ENCODE results near the gene NF2.
A peak's percentile ranks its signal among the peaks of the same experiment; 100 is the strongest.

The NF2 gene

GRCh38 chr22:29726106-29726505 is 122.7 kb downstream of the NF2 start:
- DNase-seq = no peak

GRCh38 chr22:29726512-29727130 is 123.2 kb downstream of the NF2 start:
- no peak for DNase-seq

- no peak for DNase-seq
These were observed 123.7 kb downstream of the NF2 start for GRCh38 chr22:29727131-29727523.

- DNase-seq = no peak
These were observed 125.7 kb downstream of the NF2 start for GRCh38 chr22:29729161-29729560.

- no peak for DNase-seq
These were observed 127.8 kb downstream of the NF2 start for GRCh38 chr22:29731058-29731850.

- no peak for DNase-seq
These were observed 129.4 kb downstream of the NF2 start for GRCh38 chr22:29732883-29733282.

GRCh38 chr22:29733362-29734201 is 130.1 kb downstream of the NF2 start:
- no peak for DNase-seq

GRCh38 chr22:29734406-29734805 is 131.0 kb downstream of the NF2 start:
- DNase-seq = no peak

GRCh38 chr22:29734838-29735237 is 131.4 kb downstream of the NF2 start:
- DNase-seq = no peak

- no peak for DNase-seq
These were observed 132.0 kb downstream of the NF2 start for GRCh38 chr22:29735416-29735815.

- DNase-seq = no peak
These were observed 134.1 kb downstream of the NF2 start for GRCh38 chr22:29737251-29738117.

GRCh38 chr22:29738118-29738815 is 134.8 kb downstream of the NF2 start:
- DNase-seq = peak in 1 of 2 experiments; percentile 50

GRCh38 chr22:29739346-29739875 is 136.0 kb downstream of the NF2 start:
- DNase-seq = no peak

GRCh38 chr22:29740216-29740615 is 136.8 kb downstream of the NF2 start:
- no peak for DNase-seq

- no peak for DNase-seq
These were observed 138.5 kb downstream of the NF2 start for GRCh38 chr22:29741926-29742325.

- no peak for DNase-seq
These were observed 138.9 kb downstream of the NF2 start for GRCh38 chr22:29742326-29742725.

- DNase-seq = no peak
These were observed 141.5 kb downstream of the NF2 start for GRCh38 chr22:29744902-29745301.

GRCh38 chr22:29747832-29748231 is 144.4 kb downstream of the NF2 start:
- DNase-seq = no peak

Data from cerebellar nuclear complex (tissue), 1 donor.